ENCODE measurements around the gene GRIN1.

DNA sequence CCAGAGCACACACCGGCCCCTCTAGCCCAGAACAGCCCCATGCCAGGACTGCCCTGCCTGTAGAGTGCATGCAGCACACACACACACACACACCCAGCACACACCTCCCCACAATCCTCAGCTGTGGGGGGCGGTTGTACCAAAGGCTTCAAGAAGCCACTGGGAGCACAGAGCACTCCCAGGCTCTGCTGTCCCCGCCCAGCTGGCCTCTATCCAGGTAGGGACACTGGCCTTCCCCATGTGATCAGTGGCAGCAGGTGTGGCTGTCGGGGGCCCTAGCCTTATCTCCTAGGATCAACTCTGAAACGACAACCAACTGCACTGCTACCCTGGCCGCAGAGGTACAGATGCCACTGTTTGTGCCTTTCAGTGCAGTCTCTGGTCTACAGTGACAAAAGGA is 47.4 kb downstream of the GRIN1 start:
- TF ChIP-seq, protein P1, sequence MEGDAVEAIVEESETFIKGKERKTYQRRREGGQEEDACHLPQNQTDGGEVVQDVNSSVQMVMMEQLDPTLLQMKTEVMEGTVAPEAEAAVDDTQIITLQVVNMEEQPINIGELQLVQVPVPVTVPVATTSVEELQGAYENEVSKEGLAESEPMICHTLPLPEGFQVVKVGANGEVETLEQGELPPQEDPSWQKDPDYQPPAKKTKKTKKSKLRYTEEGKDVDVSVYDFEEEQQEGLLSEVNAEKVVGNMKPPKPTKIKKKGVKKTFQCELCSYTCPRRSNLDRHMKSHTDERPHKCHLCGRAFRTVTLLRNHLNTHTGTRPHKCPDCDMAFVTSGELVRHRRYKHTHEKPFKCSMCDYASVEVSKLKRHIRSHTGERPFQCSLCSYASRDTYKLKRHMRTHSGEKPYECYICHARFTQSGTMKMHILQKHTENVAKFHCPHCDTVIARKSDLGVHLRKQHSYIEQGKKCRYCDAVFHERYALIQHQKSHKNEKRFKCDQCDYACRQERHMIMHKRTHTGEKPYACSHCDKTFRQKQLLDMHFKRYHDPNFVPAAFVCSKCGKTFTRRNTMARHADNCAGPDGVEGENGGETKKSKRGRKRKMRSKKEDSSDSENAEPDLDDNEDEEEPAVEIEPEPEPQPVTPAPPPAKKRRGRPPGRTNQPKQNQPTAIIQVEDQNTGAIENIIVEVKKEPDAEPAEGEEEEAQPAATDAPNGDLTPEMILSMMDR (IDR thresholded peaks at IDR 0.05) = no peak
- no peak for TF ChIP-seq POLR2A (IDR thresholded peaks at IDR 0.05)

All from Peyer's patch (tissue), 4 donors.